PC-9 (cell line): ENCODE measurements around the gene CTDSP2. TPM values are rescaled to one million over a fixed set of nuclear protein-coding genes. Genes with fewer than 3 reads are reported as not detected.
A peak's percentile ranks its signal among the peaks of the same experiment; 100 is the strongest.

Source experiments
- BruUV-seq: library from RNA; stranded (reverse); fragments of 400-500 nt; replicated peaks from 2 replicates; lab custom pipeline; 2021; lab: Mats Ljungman, UMichigan
- CTCF ChIA-PET: fragments of 300-600 bp; sonication (Branson Sonifier 250); formaldehyde crosslinking; loops from one replicate; lab custom pipeline; 2022; ENCODE audit warnings: antibody characterized with exemption; lab: Charles Lee
- POLR2A ChIA-PET: fragments of 300-600 bp; sonication (Branson Sonifier 250); formaldehyde crosslinking; loops from one replicate; lab custom pipeline; 2022; ENCODE audit warnings: antibody characterized with exemption; ENCODE audit not compliant: unreplicated experiment; lab: Charles Lee
- DNase-seq, 2 experiments: peaks; one replicate each; pipeline versions ENCODE4 v3.0.0 to v3.0.0-alpha.2; 2015 to 2022; ENCODE audit warnings: mixed read lengths in 1 of 2
- H2AFZ ChIP-seq: fragments of 200-600 bp; sonication (generic); 2 replicates; pipeline ENCODE4 v1.8.1; 2017; ENCODE audit warnings: antibody characterized with exemption
- H3F3A ChIP-seq: fragments of 200-600 bp; sonication (generic); 2 replicates; pipeline ENCODE4 v1.8.1; 2017; ENCODE audit warnings: antibody characterized with exemption, mild to moderate bottlenecking, low read depth; ENCODE audit not compliant: insufficient read depth
- H3K27ac ChIP-seq: fragments of 200-600 bp; sonication (generic); 2 replicates; pipeline ENCODE4 v1.6.1; 2016; ENCODE audit warnings: mixed run types
- H3K27me3 ChIP-seq: fragments of 200-600 bp; sonication (generic); 2 replicates; pipeline ENCODE4 v1.6.1; 2016; ENCODE audit warnings: low read depth, mixed run types; ENCODE audit not compliant: insufficient read depth
- H3K36me3 ChIP-seq: fragments of 200-600 bp; sonication (generic); 2 replicates; pipeline ENCODE4 v1.6.1; 2016; ENCODE audit warnings: low read depth, mixed run types
- H3K4me1 ChIP-seq: fragments of 200-600 bp; sonication (generic); replicated peaks from 2 replicates; pipeline ENCODE4 v1.6.1; 2016; ENCODE audit warnings: mixed run types; ENCODE audit not compliant: insufficient read depth
- H3K4me2 ChIP-seq: fragments of 200-600 bp; sonication (generic); 2 replicates; pipeline ENCODE4 v1.6.1; 2017; ENCODE audit warnings: mixed run types
- H3K4me3 ChIP-seq: fragments of 200-600 bp; sonication (generic); 2 replicates; pipeline ENCODE4 v1.6.1; 2016; ENCODE audit warnings: mixed run types
- H3K79me2 ChIP-seq: fragments of 200-600 bp; sonication (generic); 2 replicates; pipeline ENCODE4 v1.6.1; 2017; ENCODE audit warnings: low read depth, mixed run types
- H3K9me2 ChIP-seq: fragments of 200-600 bp; sonication (generic); 2 replicates; pipeline ENCODE4 v1.8.1; 2017; ENCODE audit warnings: mild to moderate bottlenecking; ENCODE audit not compliant: insufficient read depth
- H3K9me3 ChIP-seq: fragments of 200-600 bp; sonication (generic); 2 replicates; pipeline ENCODE4 v1.8.1; 2016; ENCODE audit warnings: low read depth; ENCODE audit not compliant: insufficient read depth
- H4K20me1 ChIP-seq: fragments of 200-600 bp; sonication (generic); 2 replicates; pipeline ENCODE4 v1.8.1; 2017; ENCODE audit not compliant: insufficient read depth
- EZH2 ChIP-seq: fragments of 200-600 bp; sonication (generic); IDR thresholded peaks from 2 replicates; pipeline ENCODE4 v1.8.0; 2017; ENCODE audit warnings: antibody characterized with exemption, low read depth
- intact Hi-C: fragments of 100-400 bp; cut with micrococcal nuclease; formaldehyde crosslinking; loops from one replicate; pipeline ENCODE4 v1.10.0; 2022; ENCODE audit not compliant: unreplicated experiment
- total RNA-seq: library from RNA; stranded (reverse); gene quantifications from 2 replicates; pipeline ENCODE4 v1.2.3, GENCODE V29; 2021
- TF ChIP-seq, protein P1 (sequence below): fragments of 200-600 bp; sonication (generic); conservative IDR thresholded peaks from 2 replicates; pipeline ENCODE4 v1.6.1; 2017; ENCODE audit warnings: mixed run types, antibody characterized with exemption, mild to moderate bottlenecking, moderate library complexity

The CTDSP2 gene
- total RNA-seq, 1 experiment from 2014 or later: 102 TPM

- Histone ChIP-seq H3K4me3 (no peak overlapping the region), H3K27me3 (no peaks in the 10 kb centered on the region), H3K9me3 (no peaks in the 10 kb centered on the region), H2AFZ (no peak overlapping the region), H3F3A (no peaks in the 10 kb centered on the region; the same call in 1 of the 2 replicates), H3K4me1 (no peaks in the 10 kb centered on the region), H3K36me3 (peaks cover 28% of the 10 kb centered on the region), H3K4me2 (no peak overlapping the region), H4K20me1 (peaks cover 8% of the 10 kb centered on the region; the same call in 1 of the 2 replicates), H3K27ac (no peak overlapping the region), H3K79me2 (no peaks in the 10 kb centered on the region), H3K9me2 (no peaks in the 10 kb centered on the region)
- ChIA-PET POLR2A (no interaction called here), CTCF (no interaction called here)
- no peak for TF ChIP-seq EZH2
- TF ChIP-seq, protein P1, sequence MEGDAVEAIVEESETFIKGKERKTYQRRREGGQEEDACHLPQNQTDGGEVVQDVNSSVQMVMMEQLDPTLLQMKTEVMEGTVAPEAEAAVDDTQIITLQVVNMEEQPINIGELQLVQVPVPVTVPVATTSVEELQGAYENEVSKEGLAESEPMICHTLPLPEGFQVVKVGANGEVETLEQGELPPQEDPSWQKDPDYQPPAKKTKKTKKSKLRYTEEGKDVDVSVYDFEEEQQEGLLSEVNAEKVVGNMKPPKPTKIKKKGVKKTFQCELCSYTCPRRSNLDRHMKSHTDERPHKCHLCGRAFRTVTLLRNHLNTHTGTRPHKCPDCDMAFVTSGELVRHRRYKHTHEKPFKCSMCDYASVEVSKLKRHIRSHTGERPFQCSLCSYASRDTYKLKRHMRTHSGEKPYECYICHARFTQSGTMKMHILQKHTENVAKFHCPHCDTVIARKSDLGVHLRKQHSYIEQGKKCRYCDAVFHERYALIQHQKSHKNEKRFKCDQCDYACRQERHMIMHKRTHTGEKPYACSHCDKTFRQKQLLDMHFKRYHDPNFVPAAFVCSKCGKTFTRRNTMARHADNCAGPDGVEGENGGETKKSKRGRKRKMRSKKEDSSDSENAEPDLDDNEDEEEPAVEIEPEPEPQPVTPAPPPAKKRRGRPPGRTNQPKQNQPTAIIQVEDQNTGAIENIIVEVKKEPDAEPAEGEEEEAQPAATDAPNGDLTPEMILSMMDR: no peak
- intact Hi-C loops: no loop called here
- no TSS peak for BruUV-seq
- no peak for DNase-seq
Measured at GRCh38 chr12:57823908-57824640, 22.5 kb downstream of the CTDSP2 start.

DNA sequence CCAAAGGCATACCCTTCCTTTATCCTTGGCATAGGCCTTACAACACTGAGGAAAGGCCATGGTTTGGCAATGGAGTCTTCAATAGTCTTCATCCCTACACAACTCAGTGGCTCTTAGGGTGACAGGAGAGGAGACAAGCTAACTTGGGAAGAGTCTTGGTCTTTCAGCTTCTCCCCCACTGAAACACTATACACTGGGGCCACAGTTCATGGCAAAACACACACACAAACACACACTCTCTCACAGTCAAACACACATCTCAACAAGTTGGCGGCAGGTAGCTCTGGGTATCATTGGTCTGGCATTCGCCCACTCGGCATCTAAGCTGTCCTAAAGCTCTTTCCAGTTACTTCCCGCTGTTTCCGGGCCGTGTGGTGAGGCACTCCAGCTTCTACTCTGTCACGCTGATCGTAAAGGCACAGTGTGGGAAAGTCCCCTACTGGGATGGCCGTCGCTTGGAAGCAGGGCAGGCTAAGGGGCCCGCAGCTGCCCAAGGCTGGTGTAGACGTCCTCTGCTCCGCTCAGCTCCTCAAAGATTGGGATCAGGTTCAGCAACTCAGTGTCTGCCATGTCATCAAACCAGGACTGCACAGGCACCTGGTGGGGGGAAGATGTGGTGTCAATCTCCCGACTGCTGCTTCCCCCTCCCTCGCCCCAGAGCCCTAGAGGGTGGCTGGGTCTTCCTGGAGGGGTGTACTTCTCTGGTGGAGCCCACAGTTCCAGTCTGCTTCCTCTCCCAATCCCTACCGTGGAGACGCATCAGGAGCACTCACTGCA lies 23.2 kb downstream of the CTDSP2 start:
- Histone ChIP-seq H3K36me3 (peaks cover 20% of the 10 kb centered on the region), H3K4me3 (no peak overlapping the region), H2AFZ (no peak overlapping the region), H3F3A (peaks cover 5% of the 10 kb centered on the region; the same call in 1 of the 2 replicates), H3K27ac (no peak overlapping the region), H3K79me2 (no peaks in the 10 kb centered on the region), H4K20me1 (0 out of 2 replicates have a peak, but pooled peaks cover 5% of the 10 kb centered on the region), H3K9me3 (no peaks in the 10 kb centered on the region), H3K4me1 (no peaks in the 10 kb centered on the region), H3K9me2 (no peaks in the 10 kb centered on the region), H3K27me3 (no peaks in the 10 kb centered on the region), H3K4me2 (no peak overlapping the region)
- TF ChIP-seq, protein P1: no peak
- no peak for TF ChIP-seq EZH2
- intact Hi-C loops: no loop called here
- DNase-seq: no peak
- CTCF ChIA-PET: no interaction called here
- BruUV-seq: no TSS peak
- POLR2A ChIA-PET: no interaction called here

DNA sequence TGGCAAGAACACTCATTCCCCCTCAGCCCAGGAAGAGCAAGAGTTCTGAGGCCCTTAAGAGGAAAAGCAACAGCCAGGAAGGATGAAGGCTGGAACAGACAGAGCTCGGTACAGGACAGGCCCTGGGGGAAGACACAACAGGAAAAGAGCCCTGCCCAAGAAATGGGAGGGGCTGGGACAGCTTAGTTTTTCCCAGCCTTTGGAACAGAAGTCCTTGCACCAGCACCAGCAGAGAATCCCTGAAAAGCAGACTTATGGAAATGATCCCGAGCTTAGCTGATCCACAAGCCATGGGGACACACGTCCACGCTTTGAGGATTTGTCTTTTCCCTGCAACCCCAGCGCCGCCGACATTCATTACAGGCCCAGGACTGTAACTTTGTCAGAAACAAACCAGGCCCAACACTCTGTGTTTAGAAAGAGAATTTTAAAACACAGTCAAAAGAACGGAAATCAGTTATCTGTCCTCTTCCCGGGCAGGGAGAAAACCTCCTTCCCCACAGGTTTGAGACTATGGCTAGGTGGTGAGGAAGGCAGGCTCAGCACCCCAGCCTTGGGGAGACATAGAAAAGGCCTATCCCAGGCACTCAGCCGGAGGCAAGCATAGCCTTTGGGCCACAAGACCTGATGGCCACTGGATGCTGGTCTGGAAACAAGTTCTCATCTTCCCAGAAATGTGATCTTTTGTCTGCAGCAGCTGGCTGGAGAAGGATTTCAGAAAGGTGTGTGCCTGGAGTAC lies 24.0 kb downstream of the CTDSP2 start:
- Histone ChIP-seq H3K4me1 (no peaks in the 10 kb centered on the region), H3K4me2 (no peak overlapping the region), H3K27me3 (no peaks in the 10 kb centered on the region), H3K4me3 (no peak overlapping the region), H3K79me2 (no peaks in the 10 kb centered on the region), H3K27ac (no peak overlapping the region), H3K36me3 (peaks cover 20% of the 10 kb centered on the region), H2AFZ (no peak overlapping the region), H3F3A (peaks cover 9% of the 10 kb centered on the region; the same call in 1 of the 2 replicates), H3K9me3 (no peaks in the 10 kb centered on the region), H3K9me2 (no peaks in the 10 kb centered on the region), H4K20me1 (0 out of 2 replicates have a peak, but pooled peaks cover 5% of the 10 kb centered on the region)
- POLR2A ChIA-PET: no interaction called here
- no peak for DNase-seq
- CTCF ChIA-PET: no interaction called here
- TF ChIP-seq EZH2: no peak
- TF ChIP-seq, protein P1: no peak
- intact Hi-C loops: no loop called here
- TSS peak; percentile 4 for BruUV-seq
